Retinal pigment epithelial cell (primary cell): ENCODE measurements around the gene MAPKAPK3.
A peak's percentile ranks its signal among the peaks of the same experiment; 100 is the strongest.
"Not testable (repeated sequence)": the region's sequence is repeated elsewhere in the genome, so short reads cannot be mapped to it uniquely, and the experiment has no call there.

ENCODE experiments used
- DNase-seq: peaks from one replicate; pipeline ENCODE4 v3.0.0-alpha.2; 2010; ENCODE audit warnings: low read depth
- H3K4me3 ChIP-seq: 2 replicates; pipeline ENCODE4 v1.5.1; 2011; ENCODE audit warnings: mild to moderate bottlenecking, low read length, control low read depth, moderate library complexity
- CTCF ChIP-seq: conservative IDR thresholded peaks from 2 replicates; pipeline ENCODE4 v1.5.1; 2011; ENCODE audit warnings: low read depth, low read length, control low read depth, inconsistent platforms

The MAPKAPK3 gene

GRCh38 chr3:50662408-50662807, 45.5 kb downstream of the MAPKAPK3 start:
- no peak overlapping the region for H3K4me3 ChIP-seq
- no peak for DNase-seq

GRCh38 chr3:50665081-50665840, 48.3 kb downstream of the MAPKAPK3 start:
- DNase-seq: no peak
- no peak for TF ChIP-seq CTCF
- no peak overlapping the region for H3K4me3 ChIP-seq

More at GRCh38 chr3:50662408-50662807, 45.5 kb downstream of the MAPKAPK3 start:
- no peak for TF ChIP-seq CTCF

GRCh38 chr3:50665841-50666115, 48.8 kb downstream of the MAPKAPK3 start:
- not testable (repeated sequence) for DNase-seq, H3K4me3 ChIP-seq

- no peak for TF ChIP-seq CTCF
Measured at GRCh38 chr3:50666837-50667236, 49.9 kb downstream of the MAPKAPK3 start.

GRCh38 chr3:50671331-50671730, 54.4 kb downstream of the MAPKAPK3 start:
- no peak for TF ChIP-seq CTCF
- peak; percentile 70 for DNase-seq
- H3K4me3 ChIP-seq: no peak overlapping the region

More at GRCh38 chr3:50666837-50667236, 49.9 kb downstream of the MAPKAPK3 start:
- H3K4me3 ChIP-seq: no peak overlapping the region
- no peak for DNase-seq

GRCh38 chr3:50672656-50673055, 55.7 kb downstream of the MAPKAPK3 start:
- TF ChIP-seq CTCF: no peak
- no peak for DNase-seq
- no peak overlapping the region for H3K4me3 ChIP-seq

- no peak for TF ChIP-seq CTCF
- no peak overlapping the region for H3K4me3 ChIP-seq
- DNase-seq: no peak
Measured at GRCh38 chr3:50673931-50674330, 57.0 kb downstream of the MAPKAPK3 start.
